ENCODE measurements around the gene PRKX.
"Not testable (repeated sequence)": the region's sequence is repeated elsewhere in the genome, so short reads cannot be mapped to it uniquely, and the experiment has no call there.

PRKX gene

GRCh38 chrX:3732326-3733042 is 19.0 kb upstream of the PRKX start:
- not testable (repeated sequence) for H3K36me3 ChIP-seq (ENCODE audit: control insufficient read depth in 2 of 2, insufficient read depth in 2 of 2, low read length in 2 of 2); H3K9me3 ChIP-seq (ENCODE audit: control insufficient read depth in 2 of 2, low read length in 2 of 2); H3K27ac ChIP-seq (ENCODE audit: low read length)

DNA sequence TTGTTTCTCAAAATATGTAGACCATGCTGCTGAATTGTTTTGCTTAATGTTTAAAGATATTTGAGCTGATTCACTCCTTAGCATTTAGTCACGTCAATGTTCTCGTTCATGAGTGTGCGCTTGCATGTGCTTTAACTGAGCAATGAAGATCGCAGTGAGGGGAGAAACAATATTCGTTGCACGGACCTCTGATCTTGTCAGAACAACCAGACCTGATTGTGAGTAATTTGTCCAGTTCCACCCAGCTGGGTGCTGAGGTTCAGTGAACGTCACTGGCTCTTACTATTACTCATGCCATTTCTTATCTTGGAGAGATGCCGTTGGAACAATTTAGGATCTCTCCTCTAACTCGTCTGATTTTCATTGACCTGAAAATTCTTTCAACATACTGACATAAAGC is 15.0 kb upstream of the PRKX start:
- Histone ChIP-seq H3K27me3 (ENCODE audit: control insufficient read depth in 1 of 2, insufficient read depth in 2 of 2, low read length in 2 of 2) (peaks cover 0 to 2% of the 10 kb centered on the region in 2 donors), H3K36me3 (ENCODE audit: control insufficient read depth in 2 of 2, insufficient read depth in 2 of 2, low read length in 2 of 2) (no peaks in the 10 kb centered on the region), H3K9ac (ENCODE audit: low read length in 2 of 2) (no peak overlapping the region), H3K27ac (ENCODE audit: low read length) (no peak overlapping the region), H3K9me3 (ENCODE audit: control insufficient read depth in 2 of 2, low read length in 2 of 2) (no peaks in the 10 kb centered on the region), H3K4me1 (ENCODE audit: control insufficient read depth, insufficient read depth, low read length) (no peaks in the 10 kb centered on the region), H3K4me3 (ENCODE audit: low read length in 2 of 2) (no peak overlapping the region)

More at GRCh38 chrX:3732326-3733042, 19.0 kb upstream of the PRKX start:
- H3K27me3 ChIP-seq (ENCODE audit: control insufficient read depth in 1 of 2, insufficient read depth in 2 of 2, low read length in 2 of 2); H3K4me1 ChIP-seq (ENCODE audit: control insufficient read depth, insufficient read depth, low read length); H3K9ac ChIP-seq (ENCODE audit: low read length in 2 of 2); H3K4me3 ChIP-seq (ENCODE audit: low read length in 2 of 2): not testable (repeated sequence)

GRCh38 chrX:3723460-3723859 is 10.0 kb upstream of the PRKX start:
- H3K9me3 ChIP-seq (ENCODE audit: control insufficient read depth in 2 of 2, low read length in 2 of 2); H3K27me3 ChIP-seq (ENCODE audit: control insufficient read depth in 1 of 2, insufficient read depth in 2 of 2, low read length in 2 of 2); H3K4me3 ChIP-seq (ENCODE audit: low read length in 2 of 2); H3K36me3 ChIP-seq (ENCODE audit: control insufficient read depth in 2 of 2, insufficient read depth in 2 of 2, low read length in 2 of 2); H3K4me1 ChIP-seq (ENCODE audit: control insufficient read depth, insufficient read depth, low read length); H3K9ac ChIP-seq (ENCODE audit: low read length in 2 of 2); H3K27ac ChIP-seq (ENCODE audit: low read length): not testable (repeated sequence)

GRCh38 chrX:3717742-3718420 is 4.4 kb upstream of the PRKX start:
- H3K36me3 ChIP-seq (ENCODE audit: control insufficient read depth in 2 of 2, insufficient read depth in 2 of 2, low read length in 2 of 2) = no peaks in the 10 kb centered on the region
- H3K4me1 ChIP-seq (ENCODE audit: control insufficient read depth, insufficient read depth, low read length) = no peaks in the 10 kb centered on the region
- no peak overlapping the region for H3K4me3 ChIP-seq (ENCODE audit: low read length in 2 of 2)
- H3K9ac ChIP-seq (ENCODE audit: low read length in 2 of 2) = no peak overlapping the region
- H3K27ac ChIP-seq (ENCODE audit: low read length) = no peak overlapping the region
- no peaks in the 10 kb centered on the region for H3K27me3 ChIP-seq (ENCODE audit: control insufficient read depth in 1 of 2, insufficient read depth in 2 of 2, low read length in 2 of 2)
- H3K9me3 ChIP-seq (ENCODE audit: control insufficient read depth in 2 of 2, low read length in 2 of 2) = no peaks in the 10 kb centered on the region

DNA sequence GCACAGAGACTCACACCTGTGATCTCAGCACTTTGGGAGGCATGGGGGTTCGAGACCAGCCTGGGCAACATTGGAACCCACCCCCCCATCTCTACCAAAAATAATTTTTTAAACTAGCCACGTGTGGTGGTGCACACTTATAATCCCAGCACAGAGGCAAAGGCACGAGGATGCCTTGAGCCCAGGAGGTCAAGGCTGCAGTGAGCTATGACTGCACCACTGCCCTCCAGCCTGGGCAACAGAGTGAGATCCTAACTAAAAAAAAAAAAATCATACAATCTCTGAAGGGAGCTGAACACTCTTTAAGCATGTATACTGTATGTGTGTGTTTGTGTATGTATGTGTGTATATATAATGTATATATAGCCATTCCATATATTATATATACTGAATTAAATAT is 2.5 kb upstream of the PRKX start:
- no peak overlapping the region for H3K9ac ChIP-seq (ENCODE audit: low read length in 2 of 2)
- no peaks in the 10 kb centered on the region for H3K4me1 ChIP-seq (ENCODE audit: control insufficient read depth, insufficient read depth, low read length)
- H3K36me3 ChIP-seq (ENCODE audit: control insufficient read depth in 2 of 2, insufficient read depth in 2 of 2, low read length in 2 of 2) = no peaks in the 10 kb centered on the region
- no peaks in the 10 kb centered on the region for H3K9me3 ChIP-seq (ENCODE audit: control insufficient read depth in 2 of 2, low read length in 2 of 2)
- H3K27ac ChIP-seq (ENCODE audit: low read length) = no peak overlapping the region
- H3K27me3 ChIP-seq (ENCODE audit: control insufficient read depth in 1 of 2, insufficient read depth in 2 of 2, low read length in 2 of 2) = peaks cover 0 to 2% of the 10 kb centered on the region in 2 donors
- H3K4me3 ChIP-seq (ENCODE audit: low read length in 2 of 2) = no peak overlapping the region

DNA sequence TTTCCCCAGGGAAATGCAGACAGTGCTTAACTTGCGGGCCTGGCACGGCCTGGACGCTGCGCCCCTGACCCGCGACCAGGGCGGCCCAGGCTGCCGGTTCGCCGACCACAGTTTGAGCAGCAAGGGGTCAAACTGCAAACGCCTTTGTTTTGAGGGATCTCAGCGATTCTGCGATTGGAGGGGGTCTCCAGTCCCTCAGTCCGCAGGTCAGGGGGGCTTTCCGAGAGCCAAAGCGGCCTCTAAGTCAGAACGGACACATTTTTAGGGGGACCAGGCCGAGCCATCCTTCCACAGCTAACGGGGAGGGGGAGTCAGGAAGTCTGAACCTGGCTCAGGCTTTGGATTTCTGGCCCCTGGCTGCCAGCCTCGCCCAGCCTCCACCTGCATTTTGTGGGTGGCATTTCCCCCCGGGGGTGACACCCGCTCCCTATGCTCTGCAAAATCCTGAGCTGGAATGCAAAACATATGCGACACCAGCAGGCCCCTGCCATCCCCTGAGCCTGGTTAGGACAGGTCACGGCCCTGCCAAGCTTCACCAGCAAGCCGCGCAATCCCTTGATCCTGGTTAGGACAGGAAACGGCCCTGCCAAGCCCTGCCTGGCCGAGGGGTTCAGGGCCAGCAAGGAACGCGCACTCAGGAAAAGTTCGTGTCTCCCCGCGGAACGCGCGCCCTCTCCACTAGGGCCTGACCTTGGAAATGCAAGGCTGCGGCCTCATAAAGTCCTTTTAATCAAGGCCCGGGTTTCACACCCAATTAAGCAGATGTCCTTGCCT is 1.4 kb upstream of the PRKX start:
- H3K4me1 ChIP-seq (ENCODE audit: control insufficient read depth, insufficient read depth, low read length); H3K9ac ChIP-seq (ENCODE audit: low read length in 2 of 2); H3K9me3 ChIP-seq (ENCODE audit: control insufficient read depth in 2 of 2, low read length in 2 of 2); H3K36me3 ChIP-seq (ENCODE audit: control insufficient read depth in 2 of 2, insufficient read depth in 2 of 2, low read length in 2 of 2); H3K4me3 ChIP-seq (ENCODE audit: low read length in 2 of 2); H3K27ac ChIP-seq (ENCODE audit: low read length); H3K27me3 ChIP-seq (ENCODE audit: control insufficient read depth in 1 of 2, insufficient read depth in 2 of 2, low read length in 2 of 2): not testable (repeated sequence)

- Histone ChIP-seq H3K27ac (ENCODE audit: low read length) (no peak overlapping the region), H3K9me3 (ENCODE audit: control insufficient read depth in 2 of 2, low read length in 2 of 2) (no peaks in the 10 kb centered on the region), H3K36me3 (ENCODE audit: control insufficient read depth in 2 of 2, insufficient read depth in 2 of 2, low read length in 2 of 2) (no peaks in the 10 kb centered on the region), H3K27me3 (ENCODE audit: control insufficient read depth in 1 of 2, insufficient read depth in 2 of 2, low read length in 2 of 2) (peaks cover 0 to 2% of the 10 kb centered on the region in 2 donors), H3K9ac (ENCODE audit: low read length in 2 of 2) (peak overlapping the region in 1 of 2 donors; percentile 9), H3K4me1 (ENCODE audit: control insufficient read depth, insufficient read depth, low read length) (no peaks in the 10 kb centered on the region), H3K4me3 (ENCODE audit: low read length in 2 of 2) (peak overlapping the region; percentile 25 to 71)
These were observed 537 bp upstream of the PRKX start for GRCh38 chrX:3713937-3714434.

GRCh38 chrX:3712870-3713224 is 602 bp downstream of the PRKX start:
- no peak overlapping the region for H3K27ac ChIP-seq (ENCODE audit: low read length)
- peak overlapping the region in 1 of 2 donors; percentile 22 for H3K9ac ChIP-seq (ENCODE audit: low read length in 2 of 2)
- H3K9me3 ChIP-seq (ENCODE audit: control insufficient read depth in 2 of 2, low read length in 2 of 2) = no peaks in the 10 kb centered on the region
- H3K27me3 ChIP-seq (ENCODE audit: control insufficient read depth in 1 of 2, insufficient read depth in 2 of 2, low read length in 2 of 2) = peaks cover 0 to 2% of the 10 kb centered on the region in 2 donors
- H3K36me3 ChIP-seq (ENCODE audit: control insufficient read depth in 2 of 2, insufficient read depth in 2 of 2, low read length in 2 of 2) = no peaks in the 10 kb centered on the region
- H3K4me1 ChIP-seq (ENCODE audit: control insufficient read depth, insufficient read depth, low read length) = no peaks in the 10 kb centered on the region
- H3K4me3 ChIP-seq (ENCODE audit: low read length in 2 of 2) = peak overlapping the region; percentile 63 to 71

GRCh38 chrX:3712051-3712869 is 1.2 kb downstream of the PRKX start:
- Histone ChIP-seq H3K27me3 (ENCODE audit: control insufficient read depth in 1 of 2, insufficient read depth in 2 of 2, low read length in 2 of 2) (peaks cover 0 to 2% of the 10 kb centered on the region in 2 donors), H3K27ac (ENCODE audit: low read length) (no peak overlapping the region)

DNA sequence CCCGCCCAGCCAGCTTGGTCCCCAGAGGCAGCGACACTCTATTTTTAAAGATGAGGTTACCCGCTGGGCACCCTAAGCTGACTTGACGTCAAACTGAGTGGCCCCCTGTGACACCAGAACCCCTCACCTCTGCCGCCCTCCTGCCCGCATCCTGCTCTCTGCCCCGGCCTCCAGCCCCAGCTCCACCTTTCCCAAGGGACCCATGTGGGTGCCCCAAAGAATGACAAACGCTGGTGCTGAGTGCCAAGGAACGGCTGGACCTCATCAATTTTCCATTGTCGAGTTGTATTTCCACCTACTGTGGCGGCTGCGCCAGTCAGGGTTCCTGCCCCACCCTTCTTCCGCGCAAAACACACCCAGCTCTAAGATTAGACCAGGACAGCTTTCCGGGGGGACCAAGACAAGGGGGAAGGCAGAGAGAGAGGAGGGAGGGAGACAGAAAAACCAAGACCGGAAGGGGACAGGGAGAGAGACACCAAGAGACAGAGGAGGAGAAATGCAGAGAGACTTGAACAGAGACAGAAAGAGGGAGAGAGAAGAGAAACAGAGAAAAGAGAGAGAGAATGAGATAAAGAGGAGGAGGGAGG is 2.0 kb downstream of the PRKX start:
- Histone ChIP-seq H3K4me1 (ENCODE audit: control insufficient read depth, insufficient read depth, low read length) (no peaks in the 10 kb centered on the region), H3K9ac (ENCODE audit: low read length in 2 of 2) (peak overlapping the region in 1 of 2 donors; percentile 32), H3K27ac (ENCODE audit: low read length) (no peak overlapping the region), H3K27me3 (ENCODE audit: control insufficient read depth in 1 of 2, insufficient read depth in 2 of 2, low read length in 2 of 2) (peaks cover 0 to 2% of the 10 kb centered on the region in 2 donors), H3K36me3 (ENCODE audit: control insufficient read depth in 2 of 2, insufficient read depth in 2 of 2, low read length in 2 of 2) (no peaks in the 10 kb centered on the region), H3K4me3 (ENCODE audit: low read length in 2 of 2) (peak overlapping the region; percentile 63 to 71), H3K9me3 (ENCODE audit: control insufficient read depth in 2 of 2, low read length in 2 of 2) (no peaks in the 10 kb centered on the region)

More at GRCh38 chrX:3712051-3712869, 1.2 kb downstream of the PRKX start:
- H3K9ac ChIP-seq (ENCODE audit: low read length in 2 of 2) = peak overlapping the region; percentile 6 to 32
- H3K9me3 ChIP-seq (ENCODE audit: control insufficient read depth in 2 of 2, low read length in 2 of 2) = no peaks in the 10 kb centered on the region
- H3K36me3 ChIP-seq (ENCODE audit: control insufficient read depth in 2 of 2, insufficient read depth in 2 of 2, low read length in 2 of 2) = no peaks in the 10 kb centered on the region
- H3K4me3 ChIP-seq (ENCODE audit: low read length in 2 of 2) = peak overlapping the region; percentile 63 to 71
- H3K4me1 ChIP-seq (ENCODE audit: control insufficient read depth, insufficient read depth, low read length) = no peaks in the 10 kb centered on the region

All from stomach smooth muscle (tissue), 2 donors.